NCI-H2081 (cell line): ENCODE data around the gene C12orf57.
"Not testable (repeated sequence)": the region's sequence is repeated elsewhere in the genome, so short reads cannot be mapped to it uniquely, and the experiment has no call there.

Experiments
- DNase-seq, 2 experiments: peaks; one replicate each; lab custom pipeline; 2025; lab: John Stamatoyannopoulos, UW

Gene C12orf57

GRCh38 chr12:6943722-6944380, at the start of gene C12orf57, which contains the start of gene RNU7-1:
C12orf57 (plus strand) TSS chr12:6944022; CDS start chr12:6944122, 100 bp downstream.
RNU7-1 (plus strand) TSS chr12:6943816.
- DNase-seq: peak; percentile 92 to 97

- no peak for DNase-seq
Measured at GRCh38 chr12:6894321-6894720, 49.5 kb upstream of the C12orf57 start.

- DNase-seq: no peak
Measured at GRCh38 chr12:6896846-6897435, 46.9 kb upstream of the C12orf57 start.

GRCh38 chr12:6899427-6899826, 44.4 kb upstream of the C12orf57 start:
- DNase-seq: no peak

GRCh38 chr12:6899837-6900519, 43.8 kb upstream of the C12orf57 start:
- DNase-seq: peak; percentile 20 to 47

- DNase-seq: no peak
Measured at GRCh38 chr12:6902448-6902847, 41.4 kb upstream of the C12orf57 start.

- DNase-seq: no peak
Measured at GRCh38 chr12:6903722-6904121, 40.1 kb upstream of the C12orf57 start.

GRCh38 chr12:6904280-6905276, 39.2 kb upstream of the C12orf57 start, which contains the start of gene LRRC23:
LRRC23 (plus strand) TSS chr12:6904822; CDS start chr12:6905634, 812 bp downstream.
- DNase-seq: peak; percentile 97

- DNase-seq: no peak
Measured at GRCh38 chr12:6905414-6906040, 38.3 kb upstream of the C12orf57 start.

- DNase-seq: not testable (repeated sequence)
Measured at GRCh38 chr12:6908141-6908540, 35.7 kb upstream of the C12orf57 start.

- peak in 1 of 2 experiments; percentile 10 for DNase-seq
Measured at GRCh38 chr12:6909421-6910145, 34.2 kb upstream of the C12orf57 start.

GRCh38 chr12:6912164-6912935, 31.5 kb upstream of the C12orf57 start:
- no peak for DNase-seq

GRCh38 chr12:6914246-6914946, 29.4 kb upstream of the C12orf57 start, which contains the start of gene ENO2:
ENO2 (plus strand) TSS chr12:6914580; CDS start chr12:6915833, 1,253 bp downstream.
- peak; percentile 56 to 69 for DNase-seq

- DNase-seq: peak; percentile 13 to 21
Measured at GRCh38 chr12:6914947-6915788, 28.7 kb upstream of the C12orf57 start.

GRCh38 chr12:6915789-6916285, 28.0 kb upstream of the C12orf57 start:
- DNase-seq: no peak

GRCh38 chr12:6916426-6917200, 27.2 kb upstream of the C12orf57 start:
- DNase-seq: no peak
